Astrocyte (in vitro differentiated cells and primary cell): ENCODE results near the gene MCF2L2. TPM values are rescaled to one million over a fixed set of nuclear protein-coding genes. Genes with fewer than 3 reads are reported as not detected.

ENCODE experiments used
- DNase-seq: peaks from one replicate; pipeline ENCODE4 v3.0.0-alpha.2; 2010; ENCODE audit warnings: low read depth
- FAIRE-seq: peaks from 2 replicates; lab custom pipeline; 2011; peaks lifted over from hg19 to GRCh38; lab: Jason Lieb, UNC
- H2AFZ ChIP-seq: 2 replicates; pipeline ENCODE4 v1.6.0; 2012; ENCODE audit warnings: low read depth, low read length, inconsistent platforms
- H3K27ac ChIP-seq: 2 replicates; pipeline ENCODE4 v1.5.1; 2011; ENCODE audit warnings: low read depth, low read length, inconsistent platforms
- H3K27me3 ChIP-seq: 2 replicates; pipeline ENCODE4 v1.6.0; 2011; ENCODE audit warnings: low read length, inconsistent platforms; ENCODE audit not compliant: insufficient read depth
- H3K36me3 ChIP-seq: 2 replicates; pipeline ENCODE4 v1.5.1; 2011; ENCODE audit warnings: low read length, inconsistent platforms; ENCODE audit not compliant: insufficient read depth
- H3K4me1 ChIP-seq: 2 replicates; pipeline ENCODE4 v1.5.1; 2011; ENCODE audit warnings: low read length, inconsistent platforms; ENCODE audit not compliant: insufficient read depth
- H3K4me2 ChIP-seq: 2 replicates; pipeline ENCODE4 v1.6.0; 2012; ENCODE audit warnings: low read length, inconsistent platforms
- H3K4me3 ChIP-seq: 2 replicates; pipeline ENCODE4 v1.5.1; 2011; ENCODE audit warnings: low read depth, mild to moderate bottlenecking, low read length, inconsistent platforms; ENCODE audit not compliant: insufficient read depth
- H3K79me2 ChIP-seq: 2 replicates; pipeline ENCODE4 v1.6.0; 2012; ENCODE audit warnings: mild to moderate bottlenecking, low read length, inconsistent platforms; ENCODE audit not compliant: insufficient read depth
- H3K9ac ChIP-seq: 2 replicates; pipeline ENCODE4 v1.6.0; 2012; ENCODE audit warnings: mild to moderate bottlenecking, low read length, inconsistent platforms
- H3K9me3 ChIP-seq: 2 replicates; pipeline ENCODE4 v1.5.1; 2012; ENCODE audit warnings: low read depth, mild to moderate bottlenecking, low read length, inconsistent platforms; ENCODE audit not compliant: insufficient read depth
- H4K20me1 ChIP-seq: 2 replicates; pipeline ENCODE4 v1.6.0; 2012; ENCODE audit warnings: low read length, inconsistent platforms; ENCODE audit not compliant: insufficient read depth
- H3K27ac Mint-ChIP-seq: one replicate; pipeline ENCODE4 v1.8.0; 2021; ENCODE audit warnings: mild to moderate bottlenecking, mixed read lengths; ENCODE audit not compliant: unreplicated experiment
- H3K27me3 Mint-ChIP-seq: one replicate; pipeline ENCODE4 v1.8.0; 2021; ENCODE audit warnings: low read depth, mixed read lengths; ENCODE audit not compliant: unreplicated experiment
- H3K36me3 Mint-ChIP-seq: one replicate; pipeline ENCODE4 v1.8.0; 2021; ENCODE audit warnings: low read depth, mixed read lengths; ENCODE audit not compliant: unreplicated experiment
- H3K4me1 Mint-ChIP-seq: one replicate; pipeline ENCODE4 v1.8.0; 2021; ENCODE audit warnings: low read depth, mixed read lengths; ENCODE audit not compliant: unreplicated experiment
- H3K4me3 Mint-ChIP-seq: one replicate; pipeline ENCODE4 v1.8.0; 2021; ENCODE audit warnings: mild to moderate bottlenecking, moderate library complexity, mixed read lengths; ENCODE audit not compliant: unreplicated experiment
- H3K9me3 Mint-ChIP-seq: one replicate; pipeline ENCODE4 v1.8.0; 2021; ENCODE audit warnings: mild to moderate bottlenecking, mixed read lengths; ENCODE audit not compliant: unreplicated experiment
- EZH2 ChIP-seq: IDR thresholded peaks from 2 replicates; pipeline ENCODE4 v1.6.1; 2012; ENCODE audit warnings: mild to moderate bottlenecking, low read length, inconsistent platforms; ENCODE audit not compliant: insufficient read depth
- total RNA-seq: library from RNA; stranded (reverse); gene quantifications from 2 replicates; pipeline ENCODE4 v1.2.1, GENCODE V29; 2021
- TF ChIP-seq, protein P1 (sequence below): IDR thresholded peaks from 2 replicates; pipeline ENCODE4 v1.5.1; 2011; ENCODE audit warnings: low read depth, mild to moderate bottlenecking, inconsistent platforms, low read length, moderate library complexity; ENCODE audit not compliant: insufficient read depth

The MCF2L2 gene
- total RNA-seq, 1 donor from 2014 or later, result 0.89 TPM

DNA sequence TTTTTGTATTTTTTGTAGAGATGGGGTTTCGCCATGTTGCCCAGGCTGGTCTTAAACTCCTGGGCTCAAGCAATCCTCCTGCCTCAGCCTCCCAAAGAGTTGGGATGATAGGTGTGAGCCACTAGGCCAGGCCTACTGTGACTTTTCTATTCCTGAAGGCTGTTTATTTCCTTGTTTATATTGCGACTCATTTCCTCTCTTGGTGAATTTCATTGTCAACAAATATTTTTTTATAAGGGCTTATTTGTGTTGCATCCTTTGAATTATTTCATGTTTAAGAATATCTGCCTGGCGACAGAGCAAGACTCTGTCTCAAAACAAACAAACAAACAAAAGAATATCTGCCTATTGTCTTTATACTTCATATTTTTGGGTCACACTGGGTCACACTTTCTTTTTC is 299.7 kb downstream of the MCF2L2 start:
- peaks cover 5% of the 10 kb centered on the region for H3K27me3 Mint-ChIP-seq
- H3K36me3 Mint-ChIP-seq, result no peaks in the 10 kb centered on the region
- no peak overlapping the region for H3K27ac ChIP-seq
- peaks cover 5% of the 10 kb centered on the region for H3K9me3 ChIP-seq
- H3K27ac Mint-ChIP-seq, result no peak overlapping the region
- no peak for FAIRE-seq
- peaks cover 6% of the 10 kb centered on the region for H3K4me1 Mint-ChIP-seq
- no peak overlapping the region for H2AFZ ChIP-seq
- no peaks in the 10 kb centered on the region for H4K20me1 ChIP-seq
- no peak overlapping the region for H3K4me3 ChIP-seq
- TF ChIP-seq EZH2, result no peak
- TF ChIP-seq, protein P1, sequence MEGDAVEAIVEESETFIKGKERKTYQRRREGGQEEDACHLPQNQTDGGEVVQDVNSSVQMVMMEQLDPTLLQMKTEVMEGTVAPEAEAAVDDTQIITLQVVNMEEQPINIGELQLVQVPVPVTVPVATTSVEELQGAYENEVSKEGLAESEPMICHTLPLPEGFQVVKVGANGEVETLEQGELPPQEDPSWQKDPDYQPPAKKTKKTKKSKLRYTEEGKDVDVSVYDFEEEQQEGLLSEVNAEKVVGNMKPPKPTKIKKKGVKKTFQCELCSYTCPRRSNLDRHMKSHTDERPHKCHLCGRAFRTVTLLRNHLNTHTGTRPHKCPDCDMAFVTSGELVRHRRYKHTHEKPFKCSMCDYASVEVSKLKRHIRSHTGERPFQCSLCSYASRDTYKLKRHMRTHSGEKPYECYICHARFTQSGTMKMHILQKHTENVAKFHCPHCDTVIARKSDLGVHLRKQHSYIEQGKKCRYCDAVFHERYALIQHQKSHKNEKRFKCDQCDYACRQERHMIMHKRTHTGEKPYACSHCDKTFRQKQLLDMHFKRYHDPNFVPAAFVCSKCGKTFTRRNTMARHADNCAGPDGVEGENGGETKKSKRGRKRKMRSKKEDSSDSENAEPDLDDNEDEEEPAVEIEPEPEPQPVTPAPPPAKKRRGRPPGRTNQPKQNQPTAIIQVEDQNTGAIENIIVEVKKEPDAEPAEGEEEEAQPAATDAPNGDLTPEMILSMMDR, result no peak
- H3K9me3 Mint-ChIP-seq, result peaks cover 6% of the 10 kb centered on the region
- no peak overlapping the region for H3K4me3 Mint-ChIP-seq
- H3K4me1 ChIP-seq, result no peaks in the 10 kb centered on the region
- no peak overlapping the region for H3K4me2 ChIP-seq
- no peaks in the 10 kb centered on the region for H3K36me3 ChIP-seq
- H3K9ac ChIP-seq, result no peak overlapping the region
- H3K27me3 ChIP-seq, result no peaks in the 10 kb centered on the region
- H3K79me2 ChIP-seq, result no peaks in the 10 kb centered on the region
- no peak for DNase-seq

Other genes with a start within 250 kb of the MCF2L2 start
- 15.1 and 15.8 TPM in 2 replicates for gene B3GNT5, start 175.4 kb downstream of the MCF2L2 start, total RNA-seq
- gene KLHL6, start 127.1 kb upstream of the MCF2L2 start, total RNA-seq, result 0.11 and 0.14 TPM in 2 replicates
- 38.7 and 40.1 TPM in 2 replicates for gene KLHL24, start 207.0 kb upstream of the MCF2L2 start, total RNA-seq